ENCODE results near the gene VPS37B. TPM values are rescaled to one million over a fixed set of nuclear protein-coding genes. Genes with fewer than 3 reads are reported as not detected.

The VPS37B gene
- total and polyA plus RNA-seq, 10 of the 15 experiments (the other 5 are each of a cell fraction or from before 2014, with no cell fraction given) = 0.66 to 68.6 (median 39.6) TPM

DNA sequence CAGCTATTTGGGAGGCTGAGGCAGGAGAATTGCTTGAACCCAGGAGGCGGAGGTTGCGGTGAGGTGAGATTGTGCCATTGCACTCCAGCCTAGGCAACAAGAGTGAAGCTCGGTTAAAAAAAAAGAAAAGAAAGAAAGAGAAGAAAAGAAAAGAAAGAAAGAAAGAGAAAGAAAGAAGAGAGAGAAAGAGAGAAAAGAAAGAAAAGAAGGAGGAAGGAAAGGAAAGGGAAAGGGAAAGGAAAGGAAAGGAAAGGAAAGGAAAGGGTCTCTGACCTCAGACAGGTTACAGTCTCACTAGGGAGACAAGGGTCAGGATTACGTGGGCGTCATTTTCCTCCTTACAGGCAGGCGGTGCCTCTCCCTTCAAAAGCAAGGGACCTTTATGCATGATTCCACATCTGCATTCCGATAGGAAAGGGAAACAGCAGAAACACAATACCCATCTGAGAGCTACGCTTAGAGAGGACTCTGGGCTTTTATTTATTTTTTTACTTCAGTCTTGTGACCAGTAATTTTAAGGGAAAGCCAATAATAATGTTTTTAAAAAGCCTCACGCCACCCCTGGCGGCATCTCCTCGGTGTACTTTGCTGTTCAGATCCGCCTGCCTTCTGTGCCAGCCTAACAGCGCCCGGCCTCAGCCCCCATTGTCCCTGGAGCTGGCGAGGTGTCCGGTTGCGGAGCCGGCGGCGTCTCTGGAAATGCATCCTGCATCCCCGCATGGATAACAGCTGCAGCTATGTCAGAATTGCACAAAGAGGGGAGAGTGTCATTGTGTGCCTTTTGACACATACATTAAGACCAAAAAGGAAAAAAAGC is 61.6 kb downstream of the VPS37B start:
- in situ Hi-C loops (cut with MboI) (no loop called here), intact Hi-C loops (cut with micrococcal nuclease; ENCODE audit: unreplicated experiment) (no loop called here)
- SMC1A ChIA-PET (ENCODE audit: uncharacterized antibody, unreplicated experiment) = interaction anchor here (0.7 to 1.6 kb wide), 2 partner anchors 41 to 81 kb away, joined by 3 to 7 read pairs; no protein-coding TSS in a partner anchor
- no TSS peak for BruUV-seq (replicated peaks)
- peak; percentile 37 for ATAC-seq
- TF ChIP-seq CBX3 (IDR thresholded peaks at IDR 0.05; ENCODE audit: borderline replicate concordance, low read depth) = no peak
- TF ChIP-seq IRF4 (IDR thresholded peaks at IDR 0.05; ENCODE audit: low read depth, low read length) = no peak
- no peak for TF ChIP-seq FOXK2 (IDR thresholded peaks at IDR 0.05)
- H3K4me1 ChIP-seq (ENCODE audit: control insufficient read depth, insufficient read depth, low read length) = peaks cover 7% of the 10 kb centered on the region
- no peaks in the 10 kb centered on the region for H3K79me2 ChIP-seq (ENCODE audit: control insufficient read depth, insufficient read depth, low read length)
- peaks cover 2 to 3% of the 10 kb centered on the region in 2 experiments; a peak in 2 of 4 replicates for H3K27me3 ChIP-seq (replicated peaks in 1 of 2; ENCODE audit: control insufficient read depth in 2 of 2, insufficient read depth in 2 of 2, low read length in 1 of 2)
- H3K9ac ChIP-seq (ENCODE audit: control insufficient read depth, insufficient read depth, low read length) = no peak overlapping the region
- H3K9me3 ChIP-seq (replicated peaks; ENCODE audit: control insufficient read depth, insufficient read depth, low read length) = no peaks in the 10 kb centered on the region; the same call in 2 of the 3 replicates
- no peak for FAIRE-seq
- no peak overlapping the region for H3K27ac ChIP-seq (ENCODE audit: control insufficient read depth, insufficient read depth)
- CTCF ChIA-PET = interaction anchor here (1.1 to 2.6 kb wide), 3 partner anchors 38 to 49 kb away, joined by 3 to 9 read pairs (median 3); no protein-coding TSS in a partner anchor
- DNase-seq (ENCODE audit: low read depth, low spot score) = no peak
- H3K4me3 ChIP-seq = peak overlapping the region; percentile 43
- WGBS (ENCODE audit: insufficient coverage, insufficient replicate concordance, low lambda C conversion rate, missing lambda C conversion rate) = 17% methylated on average over 21 of the region's 21 CpGs
- RAD21 ChIA-PET (ENCODE audit: unreplicated experiment) = no interaction called here
- no peaks in the 10 kb centered on the region for H3K36me3 ChIP-seq (ENCODE audit: control insufficient read depth in 2 of 2, insufficient read depth in 2 of 2, low read length in 1 of 2)
- no peaks in the 10 kb centered on the region for H4K20me1 ChIP-seq (ENCODE audit: control insufficient read depth, insufficient read depth)
- peak overlapping the region; percentile 45 for H3K4me2 ChIP-seq (ENCODE audit: control insufficient read depth, insufficient read depth)
- H2AFZ ChIP-seq (ENCODE audit: control insufficient read depth, low read depth, low read length) = no peak overlapping the region; the same call in 1 of the 2 replicates
- POLR2A ChIA-PET = interaction anchor here (0.6 to 0.7 kb wide), 5 partner anchors 12 to 611 kb away, joined by 3 to 4 read pairs (median 3); partner anchors contain the start of gene ABCB9

DNA sequence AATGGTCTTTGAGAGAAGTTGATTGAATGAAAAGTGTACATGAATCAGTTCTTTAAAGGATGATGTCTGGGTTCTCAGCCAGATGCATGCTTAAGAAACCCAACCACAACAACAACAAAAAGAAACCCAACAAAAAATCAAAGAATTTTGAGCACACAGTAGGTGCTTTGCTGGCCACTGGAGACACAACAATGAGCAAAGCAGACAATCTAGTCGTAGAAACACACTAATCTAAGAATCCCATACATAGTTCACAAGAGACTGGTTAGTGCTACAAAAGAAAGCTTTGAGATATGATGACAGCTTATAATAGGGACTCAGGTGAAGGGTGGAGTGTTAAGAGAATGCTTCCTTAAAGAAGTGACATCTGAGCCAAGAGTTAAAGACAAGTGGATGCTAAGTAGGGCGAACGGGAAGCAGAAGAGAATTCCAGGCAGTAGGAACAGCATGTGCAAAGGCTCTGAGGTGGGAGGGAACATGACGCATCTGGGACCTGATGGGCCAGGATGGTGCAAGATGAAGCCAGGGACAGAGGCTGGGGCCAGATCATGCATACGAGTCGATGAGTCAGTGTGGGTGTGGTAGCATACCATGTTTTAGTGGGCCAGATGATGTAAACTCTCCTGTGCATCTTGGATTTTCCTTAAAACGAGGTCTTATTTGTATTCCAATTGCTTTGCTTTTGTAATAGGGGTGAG is 65.3 kb downstream of the VPS37B start:
- 33% methylated on average over 7 of the region's 7 CpGs for WGBS (ENCODE audit: insufficient coverage, insufficient replicate concordance, low lambda C conversion rate, missing lambda C conversion rate)
- Histone ChIP-seq H3K27ac (ENCODE audit: control insufficient read depth, insufficient read depth) (no peak overlapping the region), H3K27me3 (replicated peaks in 1 of 2; ENCODE audit: control insufficient read depth in 2 of 2, insufficient read depth in 2 of 2, low read length in 1 of 2) (peaks cover 2 to 7% of the 10 kb centered on the region in 2 experiments; a peak in 2 of 4 replicates), H3K9ac (ENCODE audit: control insufficient read depth, insufficient read depth, low read length) (no peak overlapping the region), H3K4me2 (ENCODE audit: control insufficient read depth, insufficient read depth) (no peak overlapping the region), H3K79me2 (ENCODE audit: control insufficient read depth, insufficient read depth, low read length) (no peaks in the 10 kb centered on the region), H3K4me3 (no peak overlapping the region), H3K36me3 (ENCODE audit: control insufficient read depth in 2 of 2, insufficient read depth in 2 of 2, low read length in 1 of 2) (no peaks in the 10 kb centered on the region), H3K9me3 (replicated peaks; ENCODE audit: control insufficient read depth, insufficient read depth, low read length) (no peaks in the 10 kb centered on the region; the same call in 2 of the 3 replicates), H3K4me1 (ENCODE audit: control insufficient read depth, insufficient read depth, low read length) (peaks cover 4% of the 10 kb centered on the region), H4K20me1 (ENCODE audit: control insufficient read depth, insufficient read depth) (no peaks in the 10 kb centered on the region), H2AFZ (ENCODE audit: control insufficient read depth, low read depth, low read length) (no peak overlapping the region)
- no peak for FAIRE-seq
- SMC1A ChIA-PET (ENCODE audit: uncharacterized antibody, unreplicated experiment) = no interaction called here
- in situ Hi-C loops (cut with MboI) (no loop called here), intact Hi-C loops (cut with micrococcal nuclease; ENCODE audit: unreplicated experiment) (no loop called here)
- no peak for DNase-seq (ENCODE audit: low read depth, low spot score)
- CTCF ChIA-PET = interaction anchor here (1.3 to 1.4 kb wide), 2 partner anchors 36 to 37 kb away, joined by 3 read pairs; no protein-coding TSS in a partner anchor
- RAD21 ChIA-PET (ENCODE audit: unreplicated experiment) = interaction anchor here (1.3 kb wide), 1 partner anchor 37 kb away, joined by 3 read pairs; no protein-coding TSS in a partner anchor
- POLR2A ChIA-PET = no interaction called here
- TF ChIP-seq, protein P1, sequence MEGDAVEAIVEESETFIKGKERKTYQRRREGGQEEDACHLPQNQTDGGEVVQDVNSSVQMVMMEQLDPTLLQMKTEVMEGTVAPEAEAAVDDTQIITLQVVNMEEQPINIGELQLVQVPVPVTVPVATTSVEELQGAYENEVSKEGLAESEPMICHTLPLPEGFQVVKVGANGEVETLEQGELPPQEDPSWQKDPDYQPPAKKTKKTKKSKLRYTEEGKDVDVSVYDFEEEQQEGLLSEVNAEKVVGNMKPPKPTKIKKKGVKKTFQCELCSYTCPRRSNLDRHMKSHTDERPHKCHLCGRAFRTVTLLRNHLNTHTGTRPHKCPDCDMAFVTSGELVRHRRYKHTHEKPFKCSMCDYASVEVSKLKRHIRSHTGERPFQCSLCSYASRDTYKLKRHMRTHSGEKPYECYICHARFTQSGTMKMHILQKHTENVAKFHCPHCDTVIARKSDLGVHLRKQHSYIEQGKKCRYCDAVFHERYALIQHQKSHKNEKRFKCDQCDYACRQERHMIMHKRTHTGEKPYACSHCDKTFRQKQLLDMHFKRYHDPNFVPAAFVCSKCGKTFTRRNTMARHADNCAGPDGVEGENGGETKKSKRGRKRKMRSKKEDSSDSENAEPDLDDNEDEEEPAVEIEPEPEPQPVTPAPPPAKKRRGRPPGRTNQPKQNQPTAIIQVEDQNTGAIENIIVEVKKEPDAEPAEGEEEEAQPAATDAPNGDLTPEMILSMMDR (IDR thresholded peaks at IDR 0.05 in 2 of 3, conservative IDR thresholded peaks at IDR 0.05 in 1 of 3; ENCODE audit: control insufficient read depth in 2 of 3, extremely low read depth in 1 of 3, insufficient read depth in 1 of 3, low read depth in 3 of 3, low read length in 3 of 3) = no peak
- TF ChIP-seq BMI1 (IDR thresholded peaks at IDR 0.05; ENCODE audit: borderline replicate concordance) (no peak), MEF2A (IDR thresholded peaks at IDR 0.05; ENCODE audit: insufficient read depth, low read depth, low read length) (no peak), BCL11A (IDR thresholded peaks at IDR 0.05; ENCODE audit: low read depth, low read length) (no peak)
- no peak for ATAC-seq
- BruUV-seq (replicated peaks) = no TSS peak

Measured in GM12878 (cell line).